Urinary bladder (tissue), 4 donors: Measurements from ENCODE around the gene SEMG2. TPM values are rescaled to one million over a fixed set of nuclear protein-coding genes. Genes with fewer than 3 reads are reported as not detected.

Experiments
- DNase-seq: peaks from one replicate; pipeline ENCODE4 v3.0.0-alpha.2; 2015; ENCODE audit errors: extremely low spot score
- H3K27ac ChIP-seq: one replicate; pipeline ENCODE4 v1.5.1; 2013; ENCODE audit warnings: low read depth, mild to moderate bottlenecking, moderate library complexity
- H3K36me3 ChIP-seq: one replicate; pipeline ENCODE4 v1.6.1; 2013; ENCODE audit warnings: mild to moderate bottlenecking, moderate library complexity; ENCODE audit not compliant: insufficient read depth
- H3K4me1 ChIP-seq: one replicate; pipeline ENCODE4 v1.6.1; 2013; ENCODE audit warnings: mild to moderate bottlenecking, moderate library complexity; ENCODE audit not compliant: insufficient read depth
- H3K4me3 ChIP-seq: one replicate; pipeline ENCODE4 v1.5.1; 2013; ENCODE audit warnings: low read depth, low read length
- WGBS: extraction: QIAGEN DNeasy Blood & Tissue Kit; methylation state at CpG from one replicate; pipeline ENCODE4 v1.1.7; 2013; 5-methylcytosine and 5-hydroxymethylcytosine counted together
- polyA plus RNA-seq: library from polyadenylated mRNA; stranded (reverse); fragments of 200-250 nt; gene quantifications from one replicate; pipeline ENCODE4 v1.2.3, GENCODE V29; 2013
- total RNA-seq: library from RNA; depleted of rRNA; stranded (reverse); fragments of >200 nt; gene quantifications from one replicate; pipeline ENCODE4 v1.2.3, GENCODE V29; 2014
- donor health status: healthy with polysubstance abuse.
- donor health status: healthy.

Gene SEMG2
- total and polyA plus RNA-seq, 2 donors = not detected

- no peak overlapping the region for H3K4me3 ChIP-seq
- no peak for DNase-seq
- H3K36me3 ChIP-seq = no peaks in the 10 kb centered on the region
- no peak overlapping the region for H3K27ac ChIP-seq
- H3K4me1 ChIP-seq = no peaks in the 10 kb centered on the region
- WGBS = 88% methylated on average over 1 of the region's 1 CpG
Observed at GRCh38 chr20:45209924-45210323, 11.2 kb upstream of the SEMG2 start.

- no peak overlapping the region for H3K4me3 ChIP-seq
Observed at GRCh38 chr20:45211569-45212474, 9.4 kb upstream of the SEMG2 start.

GRCh38 chr20:45212836-45213235, 8.3 kb upstream of the SEMG2 start:
- WGBS = 87% methylated on average over 3 of the region's 3 CpGs
- Histone ChIP-seq H3K4me3 (no peak overlapping the region), H3K27ac (no peak overlapping the region)

More at GRCh38 chr20:45211569-45212474, 9.4 kb upstream of the SEMG2 start:
- no peak for DNase-seq
- no peaks in the 10 kb centered on the region for H3K4me1 ChIP-seq
- H3K27ac ChIP-seq = no peak overlapping the region
- no peaks in the 10 kb centered on the region for H3K36me3 ChIP-seq

GRCh38 chr20:45218124-45218523, 3.0 kb upstream of the SEMG2 start:
- 72% methylated on average over 4 of the region's 4 CpGs for WGBS
- no peaks in the 10 kb centered on the region for H3K4me1 ChIP-seq
- DNase-seq = no peak
- no peak overlapping the region for H3K27ac ChIP-seq
- no peaks in the 10 kb centered on the region for H3K36me3 ChIP-seq
- H3K4me3 ChIP-seq = no peak overlapping the region

More at GRCh38 chr20:45212836-45213235, 8.3 kb upstream of the SEMG2 start:
- DNase-seq = no peak
- Histone ChIP-seq H3K4me1 (no peaks in the 10 kb centered on the region), H3K36me3 (no peaks in the 10 kb centered on the region)

- no peak for DNase-seq
- WGBS = 85% methylated on average over 2 of the region's 2 CpGs
- no peaks in the 10 kb centered on the region for H3K4me1 ChIP-seq
- no peaks in the 10 kb centered on the region for H3K36me3 ChIP-seq
- H3K4me3 ChIP-seq = no peak overlapping the region
- H3K27ac ChIP-seq = no peak overlapping the region
Observed at GRCh38 chr20:45218636-45219035, 2.5 kb upstream of the SEMG2 start.

GRCh38 chr20:45223136-45223535, 2.0 kb downstream of the SEMG2 start:
- Histone ChIP-seq H3K27ac (no peak overlapping the region), H3K4me1 (no peaks in the 10 kb centered on the region), H3K4me3 (no peak overlapping the region), H3K36me3 (no peaks in the 10 kb centered on the region)
- no peak for DNase-seq

- Histone ChIP-seq H3K27ac (no peak overlapping the region), H3K4me1 (no peaks in the 10 kb centered on the region), H3K4me3 (no peak overlapping the region), H3K36me3 (no peaks in the 10 kb centered on the region)
- DNase-seq = no peak
- 88% methylated on average over 1 of the region's 1 CpG for WGBS
Observed at GRCh38 chr20:45226287-45226686, 5.1 kb downstream of the SEMG2 start.

- WGBS = 59% methylated on average over 18 of the region's 18 CpGs
- H3K27ac ChIP-seq = no peak overlapping the region
- no peaks in the 10 kb centered on the region for H3K4me1 ChIP-seq
- H3K4me3 ChIP-seq = no peak overlapping the region
- no peak for DNase-seq
- H3K36me3 ChIP-seq = no peaks in the 10 kb centered on the region
Observed at GRCh38 chr20:45229264-45230056, 8.3 kb downstream of the SEMG2 start.

GRCh38 chr20:45230631-45231030, 9.5 kb downstream of the SEMG2 start:
- H3K36me3 ChIP-seq = no peaks in the 10 kb centered on the region
- H3K4me3 ChIP-seq = no peak overlapping the region
- H3K27ac ChIP-seq = no peak overlapping the region
- H3K4me1 ChIP-seq = no peaks in the 10 kb centered on the region
- 72% methylated on average over 9 of the region's 9 CpGs for WGBS
- no peak for DNase-seq

- no peak for DNase-seq
- WGBS = 74% methylated on average over 4 of the region's 4 CpGs
- H3K27ac ChIP-seq = no peak overlapping the region
- H3K36me3 ChIP-seq = no peaks in the 10 kb centered on the region
- no peak overlapping the region for H3K4me3 ChIP-seq
- H3K4me1 ChIP-seq = no peaks in the 10 kb centered on the region
Observed at GRCh38 chr20:45235995-45236394, 14.8 kb downstream of the SEMG2 start.

- 82% methylated on average over 2 of the region's 2 CpGs for WGBS
- no peaks in the 10 kb centered on the region for H3K36me3 ChIP-seq
- no peak overlapping the region for H3K4me3 ChIP-seq
- DNase-seq = no peak
- H3K4me1 ChIP-seq = no peaks in the 10 kb centered on the region
- no peak overlapping the region for H3K27ac ChIP-seq
Observed at GRCh38 chr20:45238139-45238538, 17.0 kb downstream of the SEMG2 start.

- no peak overlapping the region for H3K27ac ChIP-seq
- no peak overlapping the region for H3K4me3 ChIP-seq
- no peak for DNase-seq
- H3K36me3 ChIP-seq = no peaks in the 10 kb centered on the region
- 68% methylated on average over 6 of the region's 6 CpGs for WGBS
- no peaks in the 10 kb centered on the region for H3K4me1 ChIP-seq
Observed at GRCh38 chr20:45246109-45246508, 24.9 kb downstream of the SEMG2 start.

GRCh38 chr20:45247865-45248264, 26.7 kb downstream of the SEMG2 start:
- H3K27ac ChIP-seq = no peak overlapping the region
- 29% methylated on average over 1 of the region's 1 CpG for WGBS
- no peaks in the 10 kb centered on the region for H3K36me3 ChIP-seq
- no peak for DNase-seq
- no peaks in the 10 kb centered on the region for H3K4me1 ChIP-seq
- no peak overlapping the region for H3K4me3 ChIP-seq

GRCh38 chr20:45248609-45249008, 27.4 kb downstream of the SEMG2 start:
- Histone ChIP-seq H3K36me3 (no peaks in the 10 kb centered on the region), H3K4me1 (no peaks in the 10 kb centered on the region), H3K27ac (no peak overlapping the region), H3K4me3 (no peak overlapping the region)
- no peak for DNase-seq
